Neuronal stem cell (in vitro differentiated cells): Measurements from ENCODE around the gene H1-8.
"Not testable (repeated sequence)": the region's sequence is repeated elsewhere in the genome, so short reads cannot be mapped to it uniquely, and the experiment has no call there.

Experiments
- DNase-seq: peaks from one replicate; pipeline ENCODE4 v3.0.0-alpha.2; 2013; ENCODE audit warnings: low spot score
- H2AFZ ChIP-seq: one replicate; pipeline ENCODE4 v1.6.1; 2013; ENCODE audit warnings: mild to moderate bottlenecking, low read length, inconsistent platforms
- H2AK5ac ChIP-seq: 2 replicates; pipeline ENCODE4 v1.6.1; 2013; ENCODE audit warnings: low read depth, mild to moderate bottlenecking, inconsistent platforms, low read length, moderate library complexity, mixed read lengths
- H2BK120ac ChIP-seq: 2 replicates; pipeline ENCODE4 v1.6.1; 2013; ENCODE audit warnings: low read depth, mild to moderate bottlenecking, inconsistent platforms, low read length, moderate library complexity, mixed read lengths
- H2BK12ac ChIP-seq: one replicate; pipeline ENCODE4 v1.6.1; 2013; ENCODE audit warnings: low read length, inconsistent platforms
- H2BK15ac ChIP-seq: 2 replicates; pipeline ENCODE4 v1.6.1; 2013; ENCODE audit warnings: mild to moderate bottlenecking, low read length, inconsistent platforms, mixed read lengths
- H2BK5ac ChIP-seq: one replicate; pipeline ENCODE4 v1.6.1; 2013; ENCODE audit warnings: inconsistent platforms, mild to moderate bottlenecking, low read length, moderate library complexity
- H3K14ac ChIP-seq: one replicate; pipeline ENCODE4 v1.6.1; 2013; ENCODE audit warnings: low read length, inconsistent platforms
- H3K18ac ChIP-seq: 2 replicates; pipeline ENCODE4 v1.6.1; 2013; ENCODE audit warnings: low read length, inconsistent platforms
- H3K23ac ChIP-seq: 2 replicates; pipeline ENCODE4 v1.6.1; 2013; ENCODE audit warnings: low read depth, mild to moderate bottlenecking, mixed read lengths, low read length, inconsistent platforms; ENCODE audit not compliant: poor library complexity
- H3K27ac ChIP-seq: replicated peaks from 3 replicates; pipeline ENCODE4 v1.5.1; 2013; ENCODE audit warnings: low read length, inconsistent platforms
- H3K27me3 ChIP-seq, 3 experiments: 2 replicates each; pipeline ENCODE4 v1.6.1; 2013; ENCODE audit warnings: low read length in 3 of 3, mild to moderate bottlenecking in 2 of 3, inconsistent platforms in 1 of 3, low read depth in 1 of 3, mixed read lengths in 1 of 3, moderate library complexity in 1 of 3; ENCODE audit not compliant: control insufficient read depth in 3 of 3, insufficient read depth in 3 of 3
- H3K36me3 ChIP-seq, 2 donors: replicated peaks in 1 of 2; 2 replicates each; pipeline ENCODE4 v1.6.1; 2013; ENCODE audit warnings: low read length in 2 of 2; ENCODE audit not compliant: control insufficient read depth in 2 of 2, insufficient read depth in 2 of 2
- H3K4ac ChIP-seq: 2 replicates; pipeline ENCODE4 v1.6.1; 2013; ENCODE audit warnings: inconsistent platforms, mild to moderate bottlenecking, low read length, moderate library complexity
- H3K4me1 ChIP-seq, 2 donors: 1 replicate in 1 of 2; 2 replicates in 1 of 2; pipeline ENCODE4 v1.6.1; 2013; ENCODE audit warnings: low read length in 2 of 2, low read depth in 1 of 2; ENCODE audit not compliant: control insufficient read depth in 2 of 2, insufficient read depth in 1 of 2
- H3K4me2 ChIP-seq: one replicate; pipeline ENCODE4 v1.6.1; 2013; ENCODE audit warnings: mild to moderate bottlenecking, low read length, inconsistent platforms; ENCODE audit not compliant: insufficient read depth, poor library complexity, severe bottlenecking
- H3K4me3 ChIP-seq, 2 donors: 2 replicates each; pipeline ENCODE4 v1.5.1; 2013; ENCODE audit warnings: low read length in 2 of 2, mild to moderate bottlenecking in 2 of 2, inconsistent platforms in 1 of 2, moderate library complexity in 1 of 2
- H3K79me1 ChIP-seq: one replicate; pipeline ENCODE4 v1.6.1; 2013; ENCODE audit warnings: low read depth, mild to moderate bottlenecking, inconsistent platforms, low read length, moderate library complexity
- H3K9ac ChIP-seq: one replicate; pipeline ENCODE4 v1.6.1; 2013; ENCODE audit warnings: mild to moderate bottlenecking, low read depth, low read length, inconsistent platforms; ENCODE audit not compliant: poor library complexity
- H3K9me3 ChIP-seq, 2 donors: replicated peaks in 1 of 2; 2 replicates each; pipeline versions ENCODE3 to v1.6.1; 2013; ENCODE audit warnings: low read length in 2 of 2, mild to moderate bottlenecking in 2 of 2, inconsistent platforms in 1 of 2, low read depth in 1 of 2, mixed read lengths in 1 of 2, moderate library complexity in 1 of 2; ENCODE audit not compliant: control insufficient read depth in 2 of 2, insufficient read depth in 1 of 2
- H4K8ac ChIP-seq: one replicate; pipeline ENCODE4 v1.6.1; 2013; ENCODE audit warnings: low read depth, mild to moderate bottlenecking, inconsistent platforms, low read length, moderate library complexity
- H4K91ac ChIP-seq: one replicate; pipeline ENCODE4 v1.6.1; 2013; ENCODE audit warnings: low read length, low read depth, mild to moderate bottlenecking, inconsistent platforms; ENCODE audit not compliant: poor library complexity
- WGBS, 2 donors: extraction: QIAGEN DNeasy Blood & Tissue Kit; methylation state at CpG; one replicate each; pipeline ENCODE4 v1.1.7; 2013; ENCODE audit warnings: missing lambda C conversion rate in 2 of 2, mixed read lengths in 1 of 2; ENCODE audit not compliant: insufficient read length in 2 of 2, insufficient replicate concordance in 1 of 2; ENCODE audit errors: extremely low coverage in 2 of 2; 5-methylcytosine and 5-hydroxymethylcytosine counted together

H1-8 gene

DNA sequence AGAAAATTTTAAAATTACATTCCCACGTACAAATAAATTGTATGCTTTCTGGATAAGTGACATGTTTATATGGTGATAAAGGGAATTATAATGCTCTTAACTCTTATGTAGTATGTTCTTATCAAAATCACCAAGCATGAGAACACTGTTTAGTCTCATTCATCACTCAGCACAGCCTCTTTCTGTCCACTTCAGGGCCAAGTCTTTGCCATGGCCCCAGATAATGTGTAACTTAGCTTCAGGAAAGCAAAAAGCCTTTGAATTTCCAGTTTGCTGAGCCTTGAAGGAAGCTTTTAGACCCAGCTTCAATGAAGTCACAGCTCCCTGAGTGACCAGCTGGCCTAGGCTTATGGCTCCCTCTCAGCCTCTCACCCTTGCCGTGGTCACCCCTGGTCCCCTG lies 45.1 kb upstream of the H1-8 start:
- H3K27me3 ChIP-seq, H2BK120ac ChIP-seq, H2AK5ac ChIP-seq, H2AFZ ChIP-seq, H2BK12ac ChIP-seq, H4K91ac ChIP-seq, DNase-seq, H3K4me3 ChIP-seq, H3K4me1 ChIP-seq, H3K23ac ChIP-seq, H3K9ac ChIP-seq, H3K4ac ChIP-seq, H3K4me2 ChIP-seq, H2BK5ac ChIP-seq, H3K18ac ChIP-seq, H4K8ac ChIP-seq, H3K27ac ChIP-seq, H3K9me3 ChIP-seq, H2BK15ac ChIP-seq, H3K79me1 ChIP-seq, H3K14ac ChIP-seq: not testable (repeated sequence)
- peaks cover 10 to 65% of the 10 kb centered on the region in 2 donors for H3K36me3 ChIP-seq
- no CpG with 5 or more reads among the region's 2 CpGs for WGBS, 2 donors

DNA sequence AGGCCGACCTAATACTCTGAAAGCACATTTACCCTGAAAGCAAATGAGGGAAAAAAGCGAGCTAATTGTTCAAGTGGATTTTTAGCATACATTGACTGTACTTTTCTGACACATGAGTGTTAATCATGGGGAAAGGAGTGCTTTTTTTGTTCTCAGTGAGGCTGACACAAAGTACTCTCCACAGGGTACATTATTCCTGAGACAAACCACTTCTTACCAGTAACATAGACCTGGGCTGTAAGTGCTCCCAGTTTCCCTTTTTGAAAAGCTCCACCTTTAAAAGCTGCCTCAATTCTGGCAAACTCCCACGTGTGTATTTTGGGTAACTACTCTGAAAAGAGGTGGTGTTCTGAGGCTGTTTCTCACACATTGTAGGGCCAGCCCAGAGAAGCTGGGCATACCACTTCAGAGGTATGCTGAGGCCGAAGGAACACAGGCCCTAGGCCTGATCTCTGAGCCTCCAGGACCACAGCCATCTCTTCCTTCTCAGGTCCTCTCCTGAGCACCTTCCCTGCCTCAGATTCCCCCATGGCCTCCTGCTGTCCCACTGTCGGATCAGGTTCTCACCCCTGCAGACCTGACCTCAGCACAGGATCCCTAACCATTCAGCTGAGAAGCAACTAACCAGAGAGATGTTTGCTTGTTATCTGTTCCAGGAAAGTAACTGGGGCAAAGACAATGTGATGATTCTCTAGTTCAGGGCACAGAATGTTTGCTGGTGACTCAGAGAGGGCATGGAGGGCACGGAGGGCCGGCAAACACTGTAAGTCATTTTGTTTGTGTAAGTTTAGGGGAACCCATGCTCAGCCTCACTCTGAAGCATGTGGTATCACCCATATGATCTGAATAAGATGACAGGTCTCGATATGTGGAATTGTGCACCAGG lies 44.1 kb upstream of the H1-8 start:
- H3K4ac ChIP-seq, H3K18ac ChIP-seq, H3K4me3 ChIP-seq, H3K23ac ChIP-seq, H3K79me1 ChIP-seq, H3K14ac ChIP-seq, H4K91ac ChIP-seq, H2BK5ac ChIP-seq, H2AFZ ChIP-seq, H3K4me1 ChIP-seq, H3K27me3 ChIP-seq, H3K4me2 ChIP-seq, H2AK5ac ChIP-seq, DNase-seq, H3K9ac ChIP-seq, H3K27ac ChIP-seq, H2BK12ac ChIP-seq, H2BK15ac ChIP-seq, H3K9me3 ChIP-seq, H2BK120ac ChIP-seq, H4K8ac ChIP-seq: not testable (repeated sequence)
- peaks cover 9 to 65% of the 10 kb centered on the region in 2 donors for H3K36me3 ChIP-seq
- WGBS, 2 donors: no CpG with 5 or more reads among the region's 8 CpGs

DNA sequence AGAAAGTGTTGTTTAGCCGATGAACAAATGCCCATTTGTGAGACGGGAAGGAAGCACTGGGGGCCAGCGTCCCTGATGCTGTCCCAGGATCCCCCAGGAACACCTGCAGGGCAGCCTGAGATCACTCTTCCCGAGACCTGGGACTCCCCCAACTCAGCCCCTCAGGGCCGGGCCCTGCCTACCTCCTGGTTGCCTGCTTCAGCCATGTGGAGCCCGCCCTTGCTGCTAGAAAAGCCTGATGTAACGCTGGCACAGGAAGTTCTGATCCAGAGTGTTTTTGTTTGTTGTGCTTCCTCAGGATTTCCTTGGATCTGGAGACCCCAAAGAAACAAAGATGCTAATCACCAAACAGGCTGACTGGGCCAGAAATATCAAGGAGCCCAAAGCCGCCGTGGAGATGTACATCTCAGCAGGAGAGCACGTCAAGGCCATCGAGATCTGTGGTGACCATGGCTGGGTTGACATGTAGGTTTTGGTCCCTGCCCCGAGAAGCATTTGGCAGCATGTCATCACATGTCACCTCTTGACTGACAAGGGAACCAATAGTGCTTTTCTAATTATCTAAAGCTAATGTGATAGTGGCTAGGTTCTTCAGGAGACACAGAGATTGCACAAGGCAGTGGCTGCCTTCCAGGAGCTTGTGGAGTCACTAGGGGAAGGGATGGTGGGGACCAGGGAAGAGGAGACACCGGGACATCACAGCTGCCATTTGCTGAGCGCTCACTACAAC lies 43.2 kb upstream of the H1-8 start:
- not testable (repeated sequence) for H2BK5ac ChIP-seq, H3K27ac ChIP-seq, H3K4me1 ChIP-seq, H2BK120ac ChIP-seq, H3K4me2 ChIP-seq, H3K9ac ChIP-seq, H3K4ac ChIP-seq, H4K91ac ChIP-seq, H3K23ac ChIP-seq, H2BK12ac ChIP-seq, H3K14ac ChIP-seq, H2AK5ac ChIP-seq, H4K8ac ChIP-seq, H2AFZ ChIP-seq, H3K27me3 ChIP-seq, H3K18ac ChIP-seq, H3K9me3 ChIP-seq, DNase-seq, H3K79me1 ChIP-seq, H3K4me3 ChIP-seq, H2BK15ac ChIP-seq
- no CpG with 5 or more reads among the region's 14 CpGs for WGBS, 2 donors
- peaks cover 12 to 69% of the 10 kb centered on the region in 2 donors for H3K36me3 ChIP-seq

DNA sequence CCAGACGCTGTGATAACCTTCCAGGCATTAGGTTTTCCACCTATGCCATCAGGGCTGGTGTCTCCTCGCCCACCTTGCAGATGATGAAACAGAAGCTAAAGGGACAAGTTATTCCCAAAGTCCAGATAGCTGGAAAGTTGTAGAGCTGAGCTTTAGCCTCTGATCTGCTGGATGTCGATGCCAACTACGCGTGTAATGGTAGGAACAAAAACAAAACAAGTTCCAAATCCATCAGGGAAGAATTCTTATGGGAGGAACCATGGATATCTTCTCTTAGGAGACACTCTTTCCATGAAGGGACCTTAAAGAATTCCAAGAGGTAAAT lies 42.7 kb upstream of the H1-8 start:
- Histone ChIP-seq H3K4me2 (no peak overlapping the region), H4K91ac (no peak overlapping the region)

More for the DNA sequence above, 42.7 kb upstream of the H1-8 start:
- no peak overlapping the region for H3K9ac ChIP-seq
- no peaks in the 10 kb centered on the region for H3K79me1 ChIP-seq
- no peak overlapping the region for H3K23ac ChIP-seq
- peaks cover 12 to 74% of the 10 kb centered on the region in 2 donors for H3K36me3 ChIP-seq
- no peak overlapping the region for H2BK120ac ChIP-seq
- H3K27ac ChIP-seq: no peak overlapping the region
- H3K9me3 ChIP-seq: no peaks in the 10 kb centered on the region
- WGBS, 2 donors: no CpG with 5 or more reads among the region's 5 CpGs
- H3K4me1 ChIP-seq: peaks cover 1 to 4% of the 10 kb centered on the region in 2 donors
- no peak overlapping the region for H2BK12ac ChIP-seq
- H3K4me3 ChIP-seq: no peak overlapping the region
- no peak overlapping the region for H2AK5ac ChIP-seq
- no peak overlapping the region for H2BK5ac ChIP-seq
- no peak overlapping the region for H3K14ac ChIP-seq
- no peak overlapping the region for H2AFZ ChIP-seq
- DNase-seq: no peak
- H4K8ac ChIP-seq: no peak overlapping the region
- H3K18ac ChIP-seq: no peak overlapping the region
- no peak overlapping the region for H2BK15ac ChIP-seq
- H3K4ac ChIP-seq: no peak overlapping the region
- H3K27me3 ChIP-seq: no peaks in the 10 kb centered on the region
